Activated CD8-positive, alpha-beta memory T cell treated with anti-CD3 and anti-CD28 coated beads for 36 hours (primary cell): ENCODE data around the gene XPNPEP2. TPM values are rescaled to one million over a fixed set of nuclear protein-coding genes. Genes with fewer than 3 reads are reported as not detected.

ENCODE experiments used
- CTCF ChIA-PET: fragments of 350-600 bp; sonication (Branson Sonifier 250); formaldehyde crosslinking; loops from one replicate; lab custom pipeline; 2021; ENCODE audit warnings: antibody characterized with exemption; lab: Charles Lee
- POLR2A ChIA-PET: fragments of 350-600 bp; sonication (Branson Sonifier 250); formaldehyde crosslinking; loops from one replicate; lab custom pipeline; 2021; ENCODE audit warnings: antibody characterized with exemption; lab: Charles Lee
- total RNA-seq, 2 experiments: library from RNA; stranded (reverse); gene quantifications; one replicate each; pipeline ENCODE4 v1.2.3, GENCODE V29; 2021

The XPNPEP2 gene
- total RNA-seq, 2 experiments from 2014 or later = 0.23 to 0.32 TPM

DNA sequence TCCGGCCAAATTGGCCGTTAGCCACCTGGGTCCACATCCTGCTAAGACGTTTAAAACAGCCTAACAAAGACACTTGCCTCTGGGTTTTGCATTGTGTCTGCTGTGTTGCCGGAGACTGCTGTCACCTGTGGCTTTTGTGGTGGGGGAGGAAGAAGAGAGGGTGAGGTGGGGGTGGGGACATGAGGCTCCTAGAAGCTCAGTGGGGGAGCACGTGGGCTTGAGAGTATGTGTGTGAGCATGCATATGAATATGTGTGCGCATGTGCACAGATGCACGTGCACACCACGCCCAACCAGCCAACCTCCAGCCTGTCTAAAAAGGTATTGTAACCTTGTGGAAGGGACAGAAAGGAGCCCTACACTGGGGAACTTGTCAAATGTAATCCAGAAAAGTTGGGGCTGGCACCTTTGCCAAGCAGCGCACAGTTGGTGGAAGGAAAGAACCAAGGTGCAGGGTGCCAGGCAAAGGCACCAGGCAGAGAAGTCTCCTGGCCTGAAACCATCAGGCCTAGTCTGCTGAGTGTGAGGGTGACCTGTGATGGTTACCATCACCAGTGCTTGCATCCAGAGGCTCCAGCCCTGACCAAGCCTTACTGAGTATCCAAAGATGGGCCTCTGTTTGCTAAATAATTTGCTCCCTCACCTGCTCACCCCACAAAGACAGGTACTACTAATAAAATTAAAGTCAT, 30.8 kb downstream of the XPNPEP2 start:
- ChIA-PET POLR2A (interaction anchor here (2.5 kb wide), 1 partner anchor 9 kb away, joined by 5 read pairs; no protein-coding TSS in a partner anchor), CTCF (interaction anchor here (0.8 to 5.5 kb wide), 3 partner anchors 10 to 13 kb away, joined by 3 to 19 read pairs (median 3); no protein-coding TSS in a partner anchor)

DNA sequence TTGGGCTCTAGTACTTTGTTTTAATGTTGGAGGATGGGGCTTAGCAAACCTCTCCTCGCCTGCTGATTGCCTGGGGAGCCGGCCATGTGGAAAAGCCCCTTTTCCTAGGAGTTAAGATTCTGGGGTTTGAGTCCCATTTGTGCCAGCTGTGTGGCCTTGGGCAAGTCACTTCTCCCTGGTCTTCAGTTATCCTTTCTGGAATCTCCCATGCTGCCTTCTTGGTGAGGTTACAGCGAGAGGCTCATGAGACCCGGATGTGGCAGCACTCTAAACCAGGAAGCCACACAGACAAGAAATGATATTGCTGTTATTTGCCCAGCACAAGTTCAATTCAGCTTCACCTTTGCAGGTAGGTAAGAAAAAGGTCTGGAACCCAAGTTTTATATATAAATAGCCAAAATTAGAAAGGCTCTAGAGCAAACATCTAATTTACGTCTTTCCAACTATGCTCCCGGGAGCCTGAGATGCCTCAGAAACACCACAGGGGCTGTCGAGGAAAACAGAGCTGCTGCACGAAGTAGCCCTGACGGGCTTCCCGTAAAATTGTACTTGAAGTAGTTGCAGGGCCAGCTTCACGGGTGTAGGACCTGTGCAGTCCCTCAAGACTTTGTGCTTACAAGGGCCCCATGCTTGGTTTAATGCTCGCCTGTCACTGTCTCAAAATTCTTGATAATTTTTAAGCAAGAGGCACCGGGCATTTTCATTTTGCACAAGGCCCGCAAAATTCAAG, 32.7 kb downstream of the XPNPEP2 start:
- CTCF ChIA-PET = interaction anchor here (0.5 to 5.5 kb wide), 3 partner anchors 9 to 499 kb away, joined by 3 to 19 read pairs (median 5); partner anchors contain the start of gene SASH3
- POLR2A ChIA-PET = interaction anchor here (2.5 to 3.1 kb wide), 3 partner anchors 10 to 12 kb away, joined by 5 to 14 read pairs (median 7); partner anchors contain the start of gene SASH3

DNA sequence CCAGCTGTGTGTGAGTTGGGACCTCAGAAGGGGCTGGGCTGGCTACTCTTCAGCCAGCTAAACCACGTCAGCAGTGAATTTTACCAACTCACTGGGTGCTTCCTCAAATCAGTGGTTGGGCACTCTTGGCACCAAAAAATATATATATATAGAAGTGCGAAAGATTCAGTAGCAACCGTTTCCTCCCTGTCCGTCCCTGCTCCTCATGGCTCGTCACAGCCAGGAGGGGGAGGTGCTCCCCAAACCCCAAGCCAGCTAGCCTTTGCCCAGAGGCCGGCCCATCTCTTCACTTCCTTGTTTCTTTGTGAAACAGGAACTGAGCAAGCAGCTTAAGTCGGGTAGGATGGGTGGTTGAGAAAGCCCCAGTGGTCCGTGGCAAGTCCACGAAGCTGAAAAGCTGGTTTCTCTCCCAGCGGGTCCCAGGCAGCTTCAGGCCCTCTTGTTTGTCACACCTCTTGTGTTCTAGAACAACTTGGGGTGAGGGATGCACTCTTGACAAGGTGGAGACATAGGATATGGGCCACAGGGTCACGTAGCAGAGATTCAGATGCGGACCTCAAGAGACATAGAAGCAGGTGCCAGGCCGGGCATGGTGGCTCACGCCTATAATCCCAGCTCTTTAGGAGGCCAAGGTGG, 34.1 kb downstream of the XPNPEP2 start:
- CTCF ChIA-PET = interaction anchor here (0.7 to 5.5 kb wide), 3 partner anchors 11 to 14 kb away, joined by 4 to 19 read pairs (median 5); no protein-coding TSS in a partner anchor
- POLR2A ChIA-PET = interaction anchor here (1.4 to 3.1 kb wide), 3 partner anchors 8 to 29 kb away, joined by 6 to 14 read pairs (median 7); partner anchors contain the start of gene SASH3

DNA sequence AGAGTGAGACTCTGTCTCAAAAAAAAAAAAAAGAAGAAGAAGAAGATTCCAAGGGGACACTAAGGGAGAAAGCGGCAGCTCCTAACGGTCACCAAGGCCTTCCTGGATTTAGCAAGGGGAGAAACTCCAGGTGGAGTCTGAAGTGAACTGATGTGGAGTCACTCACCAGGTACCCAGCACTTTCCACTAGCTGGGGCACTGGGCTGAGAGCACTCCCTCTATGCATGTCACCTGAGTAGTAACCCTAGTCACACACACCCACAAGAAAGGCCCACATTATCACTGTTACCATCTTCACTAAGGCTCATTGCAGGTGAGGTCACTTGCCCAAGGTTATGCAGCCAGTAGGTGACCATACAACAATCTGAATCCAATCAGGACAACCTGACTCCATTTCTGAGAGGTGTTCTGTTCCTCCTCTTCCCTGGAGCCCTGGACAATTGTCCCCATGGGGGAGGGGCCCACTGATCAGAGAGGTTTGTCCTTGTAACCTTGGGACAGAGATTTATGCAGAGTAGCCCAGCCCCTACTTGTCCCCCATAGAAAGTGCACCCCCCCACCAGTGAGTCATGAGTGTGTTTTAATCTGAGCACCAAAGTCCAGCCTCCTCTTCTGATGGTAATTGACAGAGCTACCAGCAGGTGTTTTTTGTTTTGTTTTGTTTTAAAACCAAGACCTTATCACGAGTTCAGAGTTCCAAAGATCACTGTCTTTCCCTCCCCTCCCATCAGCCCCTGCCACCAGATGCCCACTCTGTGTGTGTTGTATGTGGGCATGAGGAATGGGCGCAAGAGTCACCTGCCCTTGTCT, 35.1 kb downstream of the XPNPEP2 start:
- POLR2A ChIA-PET = interaction anchor here (1.4 to 3.1 kb wide), 2 partner anchors 7 to 30 kb away, joined by 6 to 14 read pairs; partner anchors contain the start of gene SASH3
- CTCF ChIA-PET = interaction anchor here (0.7 to 1.2 kb wide), 2 partner anchors 10 to 13 kb away, joined by 4 to 5 read pairs; no protein-coding TSS in a partner anchor

DNA sequence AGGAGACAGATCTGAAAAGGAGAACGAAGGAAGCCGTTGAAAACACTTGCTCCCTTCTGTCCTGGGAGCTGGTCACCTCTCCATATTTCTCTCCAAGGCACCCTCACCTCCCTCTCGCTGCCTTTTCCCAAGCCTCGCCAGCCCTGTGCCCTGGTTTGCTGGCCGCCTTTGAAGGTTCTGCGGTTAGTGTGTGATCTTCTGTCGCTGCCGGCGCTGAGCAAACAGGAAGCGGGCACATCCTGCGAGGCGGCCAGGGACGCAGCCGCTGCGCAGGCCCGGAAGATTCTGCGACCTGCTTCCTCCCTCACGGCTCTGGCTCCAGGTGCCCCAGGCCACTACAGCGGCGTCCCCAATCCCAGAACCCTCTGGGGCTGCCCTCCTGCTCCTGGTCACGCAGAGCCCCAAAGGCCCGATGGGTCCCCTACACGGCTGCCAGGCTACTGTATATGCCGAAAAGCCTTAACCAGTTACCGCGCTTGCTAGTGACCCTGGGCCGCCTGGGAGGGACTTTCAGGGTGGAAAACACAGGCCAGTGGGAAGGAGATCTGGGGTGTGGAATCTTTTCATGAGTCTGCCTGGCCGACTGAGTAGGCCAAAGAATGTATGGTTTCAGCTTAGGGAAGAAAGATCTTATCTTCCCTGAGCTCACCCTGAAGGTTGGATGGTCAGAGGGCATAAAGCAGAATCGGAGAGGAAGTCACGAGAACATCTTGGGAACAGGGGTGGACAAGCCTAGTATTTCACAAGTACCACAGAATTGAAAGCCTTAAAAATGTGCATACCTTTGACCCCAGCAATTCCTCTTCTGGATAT, 38.6 kb downstream of the XPNPEP2 start:
- CTCF ChIA-PET = interaction anchor here (0.9 kb wide), 1 partner anchor 18 kb away, joined by 3 read pairs; no protein-coding TSS in a partner anchor
- POLR2A ChIA-PET = no interaction called here

DNA sequence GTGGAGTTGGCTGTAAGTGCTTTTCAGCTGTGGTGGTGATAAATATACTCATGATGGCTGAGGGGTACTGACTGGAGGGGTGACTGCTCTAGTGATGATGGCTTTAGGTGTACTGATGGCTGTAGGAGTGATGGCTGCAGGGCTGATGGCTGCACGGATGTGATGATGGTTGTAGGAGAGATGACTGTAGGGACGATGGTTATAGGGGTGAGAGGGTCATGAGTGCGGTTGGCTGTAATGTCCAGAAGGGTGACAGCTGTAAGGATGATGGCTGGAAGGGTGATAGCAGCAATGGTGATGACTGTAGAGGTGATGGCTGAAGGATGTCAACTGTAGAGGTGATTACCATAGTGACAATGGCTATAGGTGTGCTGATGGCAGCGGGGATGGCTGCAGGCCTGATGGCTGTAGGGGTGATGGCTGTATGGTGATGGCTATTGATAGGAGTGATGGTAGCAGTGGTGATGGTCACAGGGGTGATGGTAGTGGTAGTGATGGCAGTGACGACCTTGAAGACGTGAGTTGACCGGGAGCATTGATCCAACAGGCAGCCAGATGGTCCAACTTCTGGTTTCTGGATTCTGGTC, 40.4 kb downstream of the XPNPEP2 start:
- POLR2A ChIA-PET = interaction anchor here (1.2 kb wide), 1 partner anchor 11 kb away, joined by 6 read pairs; no protein-coding TSS in a partner anchor
- CTCF ChIA-PET = interaction anchor here (1.1 to 2.4 kb wide), 3 partner anchors 7 to 124 kb away, joined by 3 to 5 read pairs (median 3); partner anchors contain the start of gene APLN

DNA sequence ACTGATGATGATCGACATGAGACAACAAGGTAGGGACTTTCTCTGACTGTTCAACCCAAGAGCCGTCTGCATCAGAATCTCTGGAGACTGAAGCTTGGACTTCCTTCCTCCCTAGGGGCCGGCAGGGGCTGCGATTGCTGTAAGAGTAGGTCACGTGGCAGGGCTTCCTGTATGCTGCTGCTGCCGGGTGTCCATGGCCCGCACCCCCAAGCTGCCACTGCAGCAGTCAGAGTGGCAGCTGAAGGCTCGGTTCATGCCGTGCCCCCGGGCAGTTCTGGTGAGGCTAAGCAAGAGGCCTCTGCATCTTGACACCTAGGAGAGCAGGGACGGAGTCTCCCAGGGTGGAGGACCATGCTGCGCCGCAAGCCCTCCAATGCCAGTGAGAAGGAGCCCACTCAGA, 41.0 kb downstream of the XPNPEP2 start, which contains the start of gene SASH3:
Gene SASH3 (plus strand): TSS at position 203 of the 400 bp plus-strand sequence. CDS start 149 bp downstream, at position 352.
- CTCF ChIA-PET = interaction anchor here (1.1 to 2.4 kb wide), 3 partner anchors 8 to 125 kb away, joined by 3 to 5 read pairs (median 3); partner anchors contain the start of gene APLN
- POLR2A ChIA-PET = interaction anchor here (1.2 to 2.8 kb wide), 3 partner anchors 7 to 20 kb away, joined by 6 to 14 read pairs (median 11); no protein-coding TSS in a partner anchor

DNA sequence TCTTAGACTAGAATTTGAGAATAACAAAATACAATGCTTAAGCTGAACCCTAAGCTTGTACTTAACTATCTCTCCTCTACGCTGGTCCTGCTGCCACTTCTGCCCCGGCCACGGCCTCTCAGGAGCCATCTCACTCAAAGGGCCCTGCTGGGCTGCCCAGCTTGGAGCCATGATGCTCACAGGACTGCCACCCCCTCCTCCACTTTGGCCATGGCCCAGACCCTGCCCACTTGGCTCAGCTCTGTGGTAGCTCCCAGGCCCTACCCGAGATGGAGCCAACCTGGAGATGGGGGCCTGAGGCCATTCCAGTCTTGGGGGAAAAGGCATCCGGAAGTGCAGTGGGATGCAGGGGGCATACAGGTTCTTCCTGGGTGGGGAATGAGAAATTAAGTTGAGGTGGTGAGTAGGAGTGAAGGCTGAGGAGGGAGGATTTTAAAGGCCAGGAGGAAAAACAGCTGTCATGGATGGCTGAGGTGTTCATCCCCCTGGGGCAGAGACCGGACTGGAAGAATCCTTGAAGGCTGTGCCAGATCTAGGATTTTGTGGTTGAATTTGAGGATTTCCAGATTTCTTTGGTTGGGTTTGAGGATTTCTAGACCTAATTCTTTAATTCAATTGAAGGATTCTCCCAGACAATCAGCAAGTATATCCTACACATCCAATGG, 41.8 kb downstream of the XPNPEP2 start:
- POLR2A ChIA-PET = interaction anchor here (1.2 to 2.8 kb wide), 3 partner anchors 8 to 21 kb away, joined by 6 to 14 read pairs (median 11); no protein-coding TSS in a partner anchor
- CTCF ChIA-PET = interaction anchor here (1.1 to 2.4 kb wide), 3 partner anchors 9 to 21 kb away, joined by 3 to 5 read pairs (median 3); no protein-coding TSS in a partner anchor

DNA sequence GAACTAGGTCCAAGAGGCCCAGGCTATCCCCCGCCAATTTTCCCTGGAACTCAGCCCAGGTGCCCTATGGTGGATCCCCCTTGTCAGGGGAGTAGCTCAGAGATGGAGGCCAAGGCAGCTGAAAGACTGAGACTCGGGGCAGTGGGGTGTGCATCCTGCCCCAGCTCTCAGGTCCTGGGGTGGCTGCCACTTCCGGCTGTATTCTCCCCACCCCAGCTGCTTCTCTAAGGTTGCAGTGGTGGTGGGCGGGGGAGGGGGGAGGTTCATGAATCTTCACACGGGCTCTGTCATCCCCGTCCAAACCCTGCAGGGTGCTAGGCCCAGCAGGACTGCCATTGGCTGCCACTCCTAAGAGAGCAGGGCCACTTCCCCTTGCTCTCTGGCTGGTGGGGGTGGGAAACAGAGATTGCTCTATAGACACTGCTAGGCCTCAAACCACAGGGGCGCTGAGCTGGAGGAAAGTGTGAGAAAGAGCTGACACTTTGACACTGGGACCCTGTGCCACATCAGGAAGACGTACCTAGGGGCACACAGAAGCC, 42.4 kb downstream of the XPNPEP2 start:
- POLR2A ChIA-PET = interaction anchor here (0.6 to 2.8 kb wide), 5 partner anchors 9 to 37 kb away, joined by 3 to 14 read pairs (median 4); no protein-coding TSS in a partner anchor
- CTCF ChIA-PET = interaction anchor here (1.1 to 2.4 kb wide), 5 partner anchors 9 to 103 kb away, joined by 3 to 6 read pairs (median 4); no protein-coding TSS in a partner anchor

DNA sequence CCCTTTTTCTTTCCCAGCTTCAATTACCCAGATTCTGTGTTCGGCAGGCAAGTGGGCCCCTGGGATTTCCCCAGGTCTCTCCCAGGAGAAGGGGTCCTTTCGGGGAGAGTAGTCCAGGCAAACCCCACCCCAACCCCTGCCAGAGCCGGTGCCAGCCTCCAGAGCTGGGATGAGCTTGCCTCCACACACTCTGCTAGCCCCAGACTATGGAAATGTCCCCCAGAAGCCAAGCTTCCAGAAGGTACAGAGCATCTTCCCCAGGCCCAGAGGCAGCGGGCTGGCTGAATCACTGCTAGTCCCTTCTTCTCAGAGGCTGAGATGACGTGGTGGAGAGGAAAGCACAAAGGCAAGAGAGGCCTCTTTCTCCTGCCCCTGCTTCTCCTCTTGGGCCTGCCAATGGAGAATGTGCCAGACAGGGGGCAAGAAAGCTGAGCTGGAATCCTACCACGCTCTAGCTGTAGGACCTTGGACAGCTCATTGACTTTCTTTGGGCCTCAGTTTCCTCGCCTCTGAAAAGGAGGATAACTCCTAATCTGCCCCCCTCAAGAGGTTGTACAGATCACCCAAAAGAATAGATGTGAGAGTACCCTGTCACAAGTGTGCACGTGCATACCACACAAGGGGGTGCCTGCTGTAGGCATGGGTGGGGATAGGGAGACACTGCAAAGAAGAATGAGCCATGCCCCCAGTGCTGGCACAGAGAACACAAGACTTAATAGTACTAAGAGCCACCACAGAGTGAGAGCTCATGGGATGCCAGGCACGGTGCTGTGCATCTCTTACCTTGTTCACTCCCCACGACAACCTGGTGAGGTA, 43.1 kb downstream of the XPNPEP2 start:
- ChIA-PET CTCF (interaction anchor here (0.9 to 2.4 kb wide), 6 partner anchors 10 to 104 kb away, joined by 3 to 6 read pairs (median 4); no protein-coding TSS in a partner anchor), POLR2A (interaction anchor here (0.6 to 2.8 kb wide), 5 partner anchors 10 to 38 kb away, joined by 3 to 14 read pairs (median 4); no protein-coding TSS in a partner anchor)

DNA sequence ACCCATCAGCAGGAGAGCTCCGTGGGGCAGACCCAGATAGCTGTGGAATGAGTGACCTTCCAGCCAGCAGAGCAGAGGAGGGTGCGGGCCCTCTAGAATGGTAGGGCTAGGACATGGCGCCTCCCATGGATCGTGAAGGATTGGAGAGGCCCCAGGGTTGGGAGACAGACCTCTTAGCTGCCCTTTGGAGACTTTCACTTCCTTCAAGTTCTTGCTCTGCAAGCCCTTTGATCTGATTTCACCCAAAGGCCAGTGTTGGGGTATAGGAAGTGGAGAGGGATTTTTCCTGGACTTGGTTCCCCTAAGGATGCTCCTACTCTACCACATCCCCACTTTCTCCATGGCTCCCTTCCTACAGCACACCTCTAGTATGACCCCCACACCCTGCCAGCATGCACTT, 43.9 kb downstream of the XPNPEP2 start:
- POLR2A ChIA-PET = interaction anchor here (0.6 to 1.9 kb wide), 5 partner anchors 11 to 222 kb away, joined by 3 to 7 read pairs (median 6); no protein-coding TSS in a partner anchor
- CTCF ChIA-PET = interaction anchor here (0.9 to 2.3 kb wide), 3 partner anchors 41 to 105 kb away, joined by 3 to 6 read pairs (median 4); no protein-coding TSS in a partner anchor

DNA sequence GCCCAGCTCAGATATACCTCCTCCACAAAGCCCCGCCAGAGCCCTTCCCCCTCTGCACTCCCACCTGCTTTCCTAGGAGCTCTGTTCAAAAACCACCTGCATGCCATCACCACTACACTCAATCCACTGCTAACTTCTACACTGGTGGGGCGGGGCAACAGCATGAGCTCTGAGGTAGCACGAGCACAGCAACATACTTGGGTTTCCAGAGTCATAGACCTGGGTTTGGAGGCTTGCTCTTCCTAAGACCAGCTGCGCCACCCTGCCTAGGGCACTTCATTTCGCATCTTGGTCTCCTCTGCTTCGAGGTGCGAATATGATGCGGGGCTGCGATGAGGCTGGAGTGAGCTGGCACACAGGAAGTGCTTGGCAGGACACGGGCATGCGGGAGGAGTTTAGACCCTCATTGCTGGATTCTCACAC, 44.5 kb downstream of the XPNPEP2 start:
- POLR2A ChIA-PET = interaction anchor here (0.6 to 1.9 kb wide), 5 partner anchors 10 to 60 kb away, joined by 3 to 7 read pairs (median 3); partner anchors contain the start of gene ZDHHC9
- CTCF ChIA-PET = interaction anchor here (0.8 to 2.3 kb wide), 5 partner anchors 10 to 105 kb away, joined by 3 to 6 read pairs (median 5); no protein-coding TSS in a partner anchor

DNA sequence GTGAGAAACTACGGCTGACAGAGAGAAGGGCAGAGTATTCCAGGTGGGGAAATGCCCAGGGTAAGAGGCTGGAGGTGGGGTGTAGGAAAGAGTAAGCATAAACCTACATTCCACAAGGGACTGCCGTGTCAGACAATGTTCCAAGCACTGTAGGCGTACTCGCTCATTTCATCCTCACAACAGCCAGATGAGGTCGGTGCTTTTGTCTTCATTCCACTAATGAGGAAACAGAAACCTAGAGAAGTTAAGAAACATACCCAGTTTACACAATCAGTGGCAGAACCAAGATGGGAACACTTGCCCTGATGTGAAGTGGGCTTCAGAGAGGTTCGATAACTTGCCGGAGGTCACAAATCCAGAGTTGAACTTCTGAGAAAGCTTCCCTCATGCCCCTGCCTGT, 45.6 kb downstream of the XPNPEP2 start:
- ChIA-PET CTCF (interaction anchor here (0.8 to 1.3 kb wide), 3 partner anchors 11 to 26 kb away, joined by 3 to 5 read pairs (median 5); no protein-coding TSS in a partner anchor), POLR2A (interaction anchor here (1.9 kb wide), 1 partner anchor 13 kb away, joined by 7 read pairs; no protein-coding TSS in a partner anchor)
